Germinal center (tissue), 1 donor: ENCODE measurements around the gene HCRTR2.
"Not testable (repeated sequence)": the region's sequence is repeated elsewhere in the genome, so short reads cannot be mapped to it uniquely, and the experiment has no call there.

ENCODE experiments used
- DNase-seq: peaks from one replicate; pipeline ENCODE4 v3.0.0; 2012; ENCODE audit warnings: mixed read lengths, low spot score

HCRTR2 gene

GRCh38 chr6:55174211-55175026, at the start of gene HCRTR2:
TSS of gene HCRTR2 (plus strand) at chr6:55174515. CDS start at chr6:55174588, 73 bp downstream.
- no peak for DNase-seq

- no peak for DNase-seq
Measured at GRCh38 chr6:55130806-55131324, 43.5 kb upstream of the HCRTR2 start.

- no peak for DNase-seq
Measured at GRCh38 chr6:55131616-55132015, 42.7 kb upstream of the HCRTR2 start.

GRCh38 chr6:55136916-55137315, 37.4 kb upstream of the HCRTR2 start:
- DNase-seq: no peak

- no peak for DNase-seq
Measured at GRCh38 chr6:55137929-55138693, 36.2 kb upstream of the HCRTR2 start.

- no peak for DNase-seq
Measured at GRCh38 chr6:55141611-55142010, 32.7 kb upstream of the HCRTR2 start.

GRCh38 chr6:55142610-55143009, 31.7 kb upstream of the HCRTR2 start:
- DNase-seq: no peak

GRCh38 chr6:55153284-55153683, 21.0 kb upstream of the HCRTR2 start:
- no peak for DNase-seq

- DNase-seq: not testable (repeated sequence)
Measured at GRCh38 chr6:55158784-55159183, 15.5 kb upstream of the HCRTR2 start.

- no peak for DNase-seq
Measured at GRCh38 chr6:55167860-55168259, 6.5 kb upstream of the HCRTR2 start.

GRCh38 chr6:55175078-55176049, 1.0 kb downstream of the HCRTR2 start:
- DNase-seq: no peak

GRCh38 chr6:55176958-55177357, 2.6 kb downstream of the HCRTR2 start:
- DNase-seq: no peak

- DNase-seq: no peak
Measured at GRCh38 chr6:55180258-55180657, 5.9 kb downstream of the HCRTR2 start.

- DNase-seq: no peak
Measured at GRCh38 chr6:55182016-55182650, 7.8 kb downstream of the HCRTR2 start.

GRCh38 chr6:55184782-55185530, 10.6 kb downstream of the HCRTR2 start:
- DNase-seq: no peak

GRCh38 chr6:55198715-55199114, 24.4 kb downstream of the HCRTR2 start:
- DNase-seq: no peak

- DNase-seq: no peak
Measured at GRCh38 chr6:55199239-55199638, 24.9 kb downstream of the HCRTR2 start.

- DNase-seq: no peak
Measured at GRCh38 chr6:55208478-55209458, 34.5 kb downstream of the HCRTR2 start.

- no peak for DNase-seq
Measured at GRCh38 chr6:55210952-55211351, 36.6 kb downstream of the HCRTR2 start.
